Trophoblast cell (in vitro differentiated cells and primary cell): ENCODE measurements around the gene GRK1.
A peak's percentile ranks its signal among the peaks of the same experiment; 100 is the strongest.

ENCODE experiments used
- DNase-seq, 2 donors: peaks; one replicate each; pipeline ENCODE4 v3.0.0-alpha.2; 2016
- H2AFZ ChIP-seq: 2 replicates; pipeline ENCODE4 v1.6.1; 2013; ENCODE audit warnings: low read length, moderate library complexity, mild to moderate bottlenecking; ENCODE audit not compliant: insufficient read depth, poor library complexity
- H2AK5ac ChIP-seq: 2 replicates; pipeline ENCODE4 v1.6.1; 2013; ENCODE audit warnings: mild to moderate bottlenecking, low read length
- H2BK120ac ChIP-seq: 2 replicates; pipeline ENCODE4 v1.6.1; 2013; ENCODE audit warnings: low read length, mild to moderate bottlenecking, moderate library complexity; ENCODE audit not compliant: insufficient read depth, poor library complexity
- H2BK12ac ChIP-seq: 2 replicates; pipeline ENCODE4 v1.6.1; 2013; ENCODE audit warnings: mild to moderate bottlenecking, low read length, moderate library complexity
- H2BK5ac ChIP-seq: 2 replicates; pipeline ENCODE4 v1.6.1; 2013; ENCODE audit warnings: low read length, low read depth, moderate library complexity, mild to moderate bottlenecking; ENCODE audit not compliant: poor library complexity
- H3K14ac ChIP-seq: 2 replicates; pipeline ENCODE4 v1.6.1; 2013; ENCODE audit warnings: mild to moderate bottlenecking, low read length
- H3K18ac ChIP-seq: 2 replicates; pipeline ENCODE4 v1.6.1; 2013; ENCODE audit warnings: mild to moderate bottlenecking, low read length
- H3K23ac ChIP-seq: 2 replicates; pipeline ENCODE4 v1.6.1; 2013; ENCODE audit warnings: low read length
- H3K27ac ChIP-seq: 2 replicates; pipeline ENCODE4 v1.5.1; 2013; ENCODE audit warnings: low read depth, mild to moderate bottlenecking, inconsistent platforms, low read length, moderate library complexity
- H3K27me3 ChIP-seq: 2 replicates; pipeline ENCODE4 v1.6.1; 2013; ENCODE audit warnings: inconsistent platforms, mild to moderate bottlenecking, low read length, moderate library complexity; ENCODE audit not compliant: insufficient read depth
- H3K36me3 ChIP-seq, 2 experiments: 1 replicate in 1 of 2; 2 replicates in 1 of 2; pipeline ENCODE4 v1.6.1; 2013; ENCODE audit warnings: low read length in 2 of 2, mild to moderate bottlenecking in 2 of 2, moderate library complexity in 1 of 2; ENCODE audit not compliant: insufficient read depth in 2 of 2, control insufficient read depth in 1 of 2
- H3K4ac ChIP-seq: 2 replicates; pipeline ENCODE4 v1.6.1; 2013; ENCODE audit warnings: low read depth, mild to moderate bottlenecking, low read length, moderate library complexity
- H3K4me1 ChIP-seq, 2 experiments: 1 replicate in 1 of 2; 2 replicates in 1 of 2; pipeline ENCODE4 v1.6.1; 2013; ENCODE audit warnings: low read length in 2 of 2, mild to moderate bottlenecking in 2 of 2, moderate library complexity in 1 of 2; ENCODE audit not compliant: insufficient read depth in 2 of 2, control insufficient read depth in 1 of 2
- H3K4me2 ChIP-seq: 2 replicates; pipeline ENCODE4 v1.6.1; 2013; ENCODE audit warnings: inconsistent platforms, mild to moderate bottlenecking, low read length, moderate library complexity
- H3K4me3 ChIP-seq: 2 replicates; pipeline ENCODE4 v1.5.1; 2013; ENCODE audit warnings: mild to moderate bottlenecking, low read depth, low read length, inconsistent platforms
- H3K79me1 ChIP-seq: one replicate; pipeline ENCODE4 v1.6.1; 2013; ENCODE audit warnings: low read length
- H3K79me2 ChIP-seq: 2 replicates; pipeline ENCODE4 v1.6.1; 2013; ENCODE audit warnings: low read length, mild to moderate bottlenecking; ENCODE audit not compliant: control insufficient read depth, insufficient read depth, poor library complexity
- H3K9ac ChIP-seq: 2 replicates; pipeline ENCODE4 v1.6.1; 2013; ENCODE audit warnings: mild to moderate bottlenecking, low read length
- H3K9me3 ChIP-seq: 2 replicates; pipeline ENCODE4 v1.6.1; 2013; ENCODE audit warnings: low read depth, mild to moderate bottlenecking, control low read depth, inconsistent platforms, low read length; ENCODE audit not compliant: insufficient read depth
- H4K12ac ChIP-seq: 2 replicates; pipeline ENCODE4 v1.6.1; 2013; ENCODE audit warnings: low read depth, mild to moderate bottlenecking, low read length, moderate library complexity
- H4K8ac ChIP-seq: 2 replicates; pipeline ENCODE4 v1.6.1; 2013; ENCODE audit warnings: low read depth, mild to moderate bottlenecking, low read length, moderate library complexity
- H4K91ac ChIP-seq: one replicate; pipeline ENCODE4 v1.6.1; 2013; ENCODE audit warnings: low read depth, mild to moderate bottlenecking, low read length, moderate library complexity
- WGBS: extraction: QIAGEN DNeasy Blood & Tissue Kit; methylation state at CpG from one replicate; pipeline ENCODE4 v1.1.7; 2013; ENCODE audit warnings: missing lambda C conversion rate; ENCODE audit not compliant: insufficient read length, insufficient coverage; ENCODE audit errors: extremely low coverage; 5-methylcytosine and 5-hydroxymethylcytosine counted together

The GRK1 gene

GRCh38 chr13:113732176-113732960 lies 65.3 kb downstream of the GRK1 start:
- no peak overlapping the region for H2AFZ ChIP-seq
- WGBS, result no CpG with 5 or more reads among the region's 29 CpGs
- no peaks in the 10 kb centered on the region for H3K79me2 ChIP-seq

GRCh38 chr13:113732961-113733950 lies 66.2 kb downstream of the GRK1 start:
- H2BK12ac ChIP-seq, result no peak overlapping the region
- H4K8ac ChIP-seq, result no peak overlapping the region
- H2BK120ac ChIP-seq, result no peak overlapping the region
- H3K14ac ChIP-seq, result no peak overlapping the region
- H3K79me1 ChIP-seq, result no peaks in the 10 kb centered on the region
- no peak overlapping the region for H2BK5ac ChIP-seq
- peaks cover 23% of the 10 kb centered on the region for H3K9me3 ChIP-seq
- H3K9ac ChIP-seq, result no peak overlapping the region
- H3K4me3 ChIP-seq, result peak overlapping the region; percentile 62
- no peak overlapping the region for H3K18ac ChIP-seq
- H3K79me2 ChIP-seq, result no peaks in the 10 kb centered on the region
- H2AFZ ChIP-seq, result no peak overlapping the region
- H3K4me1 ChIP-seq, result no peaks in the 10 kb centered on the region
- no peaks in the 10 kb centered on the region for H3K27me3 ChIP-seq
- no peak overlapping the region for H2AK5ac ChIP-seq
- H3K4ac ChIP-seq, result no peak overlapping the region
- H3K27ac ChIP-seq, result no peak overlapping the region
- H4K12ac ChIP-seq, result no peak overlapping the region
- H4K91ac ChIP-seq, result no peak overlapping the region
- H3K4me2 ChIP-seq, result no peak overlapping the region
- WGBS, result no CpG with 5 or more reads among the region's 55 CpGs
- H3K36me3 ChIP-seq, result no peaks in the 10 kb centered on the region
- H3K23ac ChIP-seq, result no peak overlapping the region
- DNase-seq, result no peak

More at GRCh38 chr13:113732176-113732960, 65.3 kb downstream of the GRK1 start:
- Histone ChIP-seq H3K18ac (no peak overlapping the region), H2BK12ac (no peak overlapping the region), H2AK5ac (no peak overlapping the region), H4K12ac (no peak overlapping the region), H3K4ac (no peak overlapping the region), H3K9me3 (peaks cover 28% of the 10 kb centered on the region), H3K36me3 (no peaks in the 10 kb centered on the region), H2BK120ac (no peak overlapping the region), H3K27ac (no peak overlapping the region), H2BK5ac (no peak overlapping the region), H3K14ac (no peak overlapping the region), H4K8ac (no peak overlapping the region), H3K4me1 (no peaks in the 10 kb centered on the region), H3K23ac (no peak overlapping the region), H4K91ac (no peak overlapping the region), H3K4me3 (no peak overlapping the region), H3K79me1 (no peaks in the 10 kb centered on the region), H3K9ac (no peak overlapping the region), H3K27me3 (no peaks in the 10 kb centered on the region), H3K4me2 (no peak overlapping the region)
- DNase-seq, result no peak

- Histone ChIP-seq H2BK5ac (no peak overlapping the region), H3K23ac (no peak overlapping the region), H3K4ac (no peak overlapping the region), H3K14ac (no peak overlapping the region), H3K79me2 (no peaks in the 10 kb centered on the region), H3K27me3 (no peaks in the 10 kb centered on the region), H2BK120ac (no peak overlapping the region), H3K4me1 (no peaks in the 10 kb centered on the region), H3K79me1 (no peaks in the 10 kb centered on the region), H4K91ac (no peak overlapping the region), H3K4me2 (no peak overlapping the region), H2BK12ac (no peak overlapping the region), H2AFZ (no peak overlapping the region), H3K27ac (no peak overlapping the region), H3K36me3 (no peaks in the 10 kb centered on the region), H3K9ac (no peak overlapping the region), H3K4me3 (peak overlapping the region; percentile 62), H3K18ac (no peak overlapping the region), H4K8ac (no peak overlapping the region), H3K9me3 (peaks cover 15% of the 10 kb centered on the region), H4K12ac (no peak overlapping the region), H2AK5ac (no peak overlapping the region)
- WGBS, result no CpG with 5 or more reads among the region's 26 CpGs
- no peak for DNase-seq
Measured at GRCh38 chr13:113734099-113734825, 67.2 kb downstream of the GRK1 start.

GRCh38 chr13:113734826-113735125 lies 67.8 kb downstream of the GRK1 start:
- Histone ChIP-seq H4K8ac (no peak overlapping the region), H3K27ac (no peak overlapping the region), H2BK5ac (no peak overlapping the region), H4K12ac (no peak overlapping the region), H3K27me3 (no peaks in the 10 kb centered on the region), H3K14ac (no peak overlapping the region), H3K79me1 (no peaks in the 10 kb centered on the region), H3K4me1 (no peaks in the 10 kb centered on the region), H3K4me3 (no peak overlapping the region), H4K91ac (no peak overlapping the region), H2BK120ac (no peak overlapping the region), H2AK5ac (no peak overlapping the region), H3K9ac (no peak overlapping the region), H2BK12ac (no peak overlapping the region), H3K36me3 (no peaks in the 10 kb centered on the region), H3K18ac (no peak overlapping the region), H2AFZ (no peak overlapping the region), H3K23ac (no peak overlapping the region), H3K4me2 (no peak overlapping the region), H3K79me2 (no peaks in the 10 kb centered on the region), H3K4ac (no peak overlapping the region), H3K9me3 (peaks cover 15% of the 10 kb centered on the region)
- no peak for DNase-seq
- no CpG with 5 or more reads among the region's 8 CpGs for WGBS
